Psoas muscle (tissue), 8 donors: ENCODE results near the gene CNTNAP2. TPM values are rescaled to one million over a fixed set of nuclear protein-coding genes. Genes with fewer than 3 reads are reported as not detected.

Experiments used
- ATAC-seq, 4 donors: fragments of 200-7000 bp; cut with Tn5 transposase; one replicate each; pipeline ENCODE4 v1.9.1; 2020; ENCODE audit warnings: moderate library complexity in 3 of 4, mild to moderate bottlenecking in 2 of 4
- DNase-seq, 2 donors: peaks; one replicate each; pipeline ENCODE4 v3.0.0-alpha.2; 2020
- H3K27ac ChIP-seq: fragments of 200-600 bp; one replicate; pipeline ENCODE4 v1.8.0; 2022
- H3K27me3 ChIP-seq, 3 donors: fragments of 200-600 bp in 1 of 3; one replicate each; pipeline versions ENCODE4 v1.6.1 to v1.8.0; 2013 to 2022; ENCODE audit warnings: low read length in 2 of 3, mild to moderate bottlenecking in 2 of 3, moderate library complexity in 1 of 3; ENCODE audit not compliant: insufficient read depth in 3 of 3
- H3K36me3 ChIP-seq, 2 donors: fragments of 200-600 bp in 1 of 2; one replicate each; pipeline versions ENCODE4 v1.6.1 to v1.8.0; 2013 to 2022; ENCODE audit warnings: low read depth in 1 of 2, mild to moderate bottlenecking in 1 of 2, moderate library complexity in 1 of 2; ENCODE audit not compliant: insufficient read depth in 1 of 2
- H3K4me1 ChIP-seq: fragments of 200-600 bp; one replicate; pipeline ENCODE4 v1.8.0; 2022
- H3K4me3 ChIP-seq: fragments of 200-600 bp; one replicate; pipeline ENCODE4 v1.8.0; 2022; ENCODE audit warnings: mild to moderate bottlenecking
- H3K9me3 ChIP-seq: fragments of 200-600 bp; one replicate; pipeline ENCODE4 v1.8.0; 2022
- WGBS, 3 donors: extraction: QIAGEN DNeasy Blood & Tissue Kit; methylation state at CpG; one replicate each; pipeline versions ENCODE4 v1.1.6 to v1.1.7; 2013; 5-methylcytosine and 5-hydroxymethylcytosine counted together
- intact Hi-C, 2 donors: fragments of 100-400 bp; cut with DNase I; formaldehyde crosslinking; loops; one replicate each; pipeline versions ENCODE4 v1.11.0 to v1.14.2; 2022
- polyA plus RNA-seq, 3 donors: library from polyadenylated mRNA; stranded (reverse); fragments of 200-250 nt; gene quantifications; one replicate each; pipeline ENCODE4 v1.2.3, GENCODE V29; 2013
- total RNA-seq, 4 donors: library from RNA; stranded (reverse); fragmentation: NEBNext Ultra II Directional in 2 of 4; extraction: Animal tissue kit (Norgen Biotek cat#: 25700) in 2 of 4; gene quantifications; one replicate each; pipeline versions ENCODE4 v1.2.1 to v1.2.4, GENCODE V29; 2021 to 2023
- TF ChIP-seq, protein P1 (sequence below): fragments of 200-600 bp; IDR thresholded peaks from one replicate; pipeline ENCODE4 v1.8.0; 2022; ENCODE audit warnings: antibody characterized with exemption
- donor health status: healthy with polysubstance abuse.
- donor health status: DM: no; HTN: no; CAD: no; lungs with moderate emphysema.
- donor health status: Bipolar disorder and iron deficiency.
- donor health status: healthy.
- donor health status: DM: yes; HTN: yes; CAD: no.
- donor health status: DM: no; HTN: no; CAD: no.
- donor health status: DM: no; HTN: no; CAD: no.
- donor health status: DM: yes; HTN: yes; CAD: no.

The CNTNAP2 gene
- total and polyA plus RNA-seq, 7 donors, result 0.01 to 0.13 TPM; not detected in 5

DNA sequence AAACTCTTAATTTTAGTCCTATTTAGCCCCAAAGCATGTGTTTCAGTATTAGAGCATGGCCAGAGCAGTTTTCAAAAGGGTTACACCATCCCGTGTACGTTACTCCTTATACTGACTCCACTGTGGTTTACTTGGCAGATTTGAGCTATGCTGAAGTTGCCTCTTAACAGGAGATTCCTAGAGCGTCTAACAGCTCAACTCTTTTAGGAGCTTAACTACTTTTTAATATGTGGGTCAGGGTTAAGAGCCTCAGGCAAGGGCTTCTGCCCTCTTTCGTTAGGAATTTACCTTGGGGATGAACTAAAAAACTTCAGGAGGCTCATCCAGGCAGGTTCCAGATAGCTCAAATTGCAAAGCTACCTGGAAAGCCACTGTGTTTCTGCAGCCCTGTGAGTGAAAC, 1799.2 kb downstream of the CNTNAP2 start:
- DNase-seq (no peak), ATAC-seq (no peak)
- Histone ChIP-seq H3K9me3 (no peaks in the 10 kb centered on the region), H3K27ac (no peak overlapping the region), H3K27me3 (no peaks in the 10 kb centered on the region), H3K4me3 (no peak overlapping the region), H3K4me1 (no peaks in the 10 kb centered on the region), H3K36me3 (no peaks in the 10 kb centered on the region)
- TF ChIP-seq, protein P1, sequence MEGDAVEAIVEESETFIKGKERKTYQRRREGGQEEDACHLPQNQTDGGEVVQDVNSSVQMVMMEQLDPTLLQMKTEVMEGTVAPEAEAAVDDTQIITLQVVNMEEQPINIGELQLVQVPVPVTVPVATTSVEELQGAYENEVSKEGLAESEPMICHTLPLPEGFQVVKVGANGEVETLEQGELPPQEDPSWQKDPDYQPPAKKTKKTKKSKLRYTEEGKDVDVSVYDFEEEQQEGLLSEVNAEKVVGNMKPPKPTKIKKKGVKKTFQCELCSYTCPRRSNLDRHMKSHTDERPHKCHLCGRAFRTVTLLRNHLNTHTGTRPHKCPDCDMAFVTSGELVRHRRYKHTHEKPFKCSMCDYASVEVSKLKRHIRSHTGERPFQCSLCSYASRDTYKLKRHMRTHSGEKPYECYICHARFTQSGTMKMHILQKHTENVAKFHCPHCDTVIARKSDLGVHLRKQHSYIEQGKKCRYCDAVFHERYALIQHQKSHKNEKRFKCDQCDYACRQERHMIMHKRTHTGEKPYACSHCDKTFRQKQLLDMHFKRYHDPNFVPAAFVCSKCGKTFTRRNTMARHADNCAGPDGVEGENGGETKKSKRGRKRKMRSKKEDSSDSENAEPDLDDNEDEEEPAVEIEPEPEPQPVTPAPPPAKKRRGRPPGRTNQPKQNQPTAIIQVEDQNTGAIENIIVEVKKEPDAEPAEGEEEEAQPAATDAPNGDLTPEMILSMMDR, result no peak
- intact Hi-C loops, result no loop called here
- WGBS, 3 donors, result 33 to 40% (median 36%) methylated on average over 4 of the region's 4 CpGs

DNA sequence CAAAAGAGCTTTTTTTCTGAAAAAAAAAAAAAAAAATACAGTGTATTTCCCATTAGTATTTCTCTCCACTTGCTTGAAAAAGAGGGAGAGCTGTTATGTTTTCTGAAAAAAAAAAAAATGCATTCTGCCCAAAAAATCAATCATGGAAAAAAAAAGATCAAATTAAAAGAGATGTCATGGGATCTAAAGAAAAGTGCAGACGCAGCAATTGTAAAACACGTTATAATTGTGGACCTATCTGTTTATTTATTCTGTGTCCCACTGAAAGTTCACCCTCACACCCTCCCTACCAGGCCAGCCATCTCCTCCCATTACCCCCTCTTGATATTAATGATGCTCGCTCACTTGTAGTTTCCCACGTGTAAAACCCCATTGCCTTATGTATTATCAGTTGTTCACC, 1800.0 kb downstream of the CNTNAP2 start:
- H3K9me3 ChIP-seq, result no peaks in the 10 kb centered on the region
- ATAC-seq, result no peak
- no peak for DNase-seq
- intact Hi-C loops, result no loop called here
- no peak overlapping the region for H3K4me3 ChIP-seq
- H3K27me3 ChIP-seq, result no peaks in the 10 kb centered on the region
- no peaks in the 10 kb centered on the region for H3K36me3 ChIP-seq
- H3K27ac ChIP-seq, result no peak overlapping the region
- TF ChIP-seq, protein P1, result no peak
- H3K4me1 ChIP-seq, result no peaks in the 10 kb centered on the region
- 78 to 85% (median 83%) methylated on average over 4 of the region's 4 CpGs for WGBS, 3 donors

DNA sequence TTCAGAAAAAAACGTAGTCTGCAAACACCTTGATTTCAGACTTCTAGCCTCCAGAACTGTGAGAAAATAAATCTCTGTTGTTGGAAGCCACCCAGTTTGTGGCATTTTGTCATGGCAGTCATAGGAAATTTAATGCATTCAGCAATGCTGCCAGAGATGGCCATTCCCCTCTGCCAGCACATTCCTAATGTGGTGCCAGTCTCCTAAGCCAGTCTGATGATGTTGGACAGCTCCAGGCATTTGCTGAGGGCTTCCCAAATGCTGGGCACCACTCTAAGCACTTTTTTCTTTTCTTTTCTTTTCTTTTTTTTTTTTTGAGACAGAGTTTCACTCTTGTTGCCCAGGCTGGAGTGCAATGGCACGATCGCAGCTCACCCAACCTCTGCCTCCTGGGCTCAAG, 1807.2 kb downstream of the CNTNAP2 start:
- Histone ChIP-seq H3K4me1 (no peaks in the 10 kb centered on the region), H3K27me3 (no peaks in the 10 kb centered on the region), H3K4me3 (no peak overlapping the region), H3K36me3 (no peaks in the 10 kb centered on the region), H3K9me3 (no peaks in the 10 kb centered on the region), H3K27ac (no peak overlapping the region)
- TF ChIP-seq, protein P1, result no peak
- ATAC-seq (no peak), DNase-seq (no peak)
- WGBS, 3 donors, result 28 to 37% (median 31%) methylated on average over 3 of the region's 3 CpGs
- intact Hi-C loops, result no loop called here

DNA sequence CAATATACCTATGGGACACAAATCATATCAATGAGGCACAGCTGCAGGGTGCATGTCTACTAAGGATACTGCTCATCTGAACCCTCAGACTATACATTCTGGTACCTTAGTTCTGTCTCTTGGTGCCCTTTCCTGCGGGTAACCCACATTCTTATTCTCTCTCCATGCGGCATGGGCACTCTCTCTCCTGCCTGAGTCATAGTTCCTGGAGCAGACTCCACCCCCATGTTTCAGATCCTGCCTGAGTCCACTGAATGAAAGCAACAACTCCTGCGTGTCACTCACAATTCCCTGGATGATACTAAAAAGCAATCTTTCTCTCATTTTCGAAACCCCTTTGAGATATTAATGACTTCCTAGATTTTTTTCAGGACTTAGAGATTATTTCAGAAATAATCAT, 1820.8 kb downstream of the CNTNAP2 start:
- Histone ChIP-seq H3K27me3 (no peaks in the 10 kb centered on the region), H3K36me3 (no peaks in the 10 kb centered on the region), H3K4me1 (no peaks in the 10 kb centered on the region), H3K27ac (no peak overlapping the region), H3K4me3 (no peak overlapping the region), H3K9me3 (no peaks in the 10 kb centered on the region)
- intact Hi-C loops, result no loop called here
- 72 to 83% (median 73%) methylated on average over 4 of the region's 4 CpGs for WGBS, 3 donors
- TF ChIP-seq, protein P1, result no peak
- ATAC-seq (no peak), DNase-seq (no peak)

DNA sequence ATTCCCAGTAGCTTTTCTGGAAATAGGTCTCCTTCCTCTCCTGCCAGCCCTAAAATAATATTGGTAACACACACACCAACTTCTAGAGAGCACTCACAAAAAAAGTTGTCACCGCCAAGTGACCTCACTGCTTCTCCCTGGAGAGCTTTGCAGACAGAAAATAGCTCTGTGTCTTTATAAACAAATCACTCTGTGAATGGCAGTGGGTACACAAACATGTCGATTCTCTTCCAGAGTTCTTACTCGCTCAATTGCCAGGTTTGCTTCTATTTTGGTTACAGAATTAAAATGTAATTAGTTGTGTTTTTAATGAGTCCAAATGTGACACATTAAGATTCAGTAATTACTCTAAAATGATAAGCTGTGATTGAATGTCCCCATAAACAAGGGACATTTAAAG, 1824.8 kb downstream of the CNTNAP2 start:
- no peaks in the 10 kb centered on the region for H3K9me3 ChIP-seq
- ATAC-seq (no peak), DNase-seq (no peak)
- WGBS, 3 donors, result 54 to 61% (median 61%) methylated on average over 3 of the region's 3 CpGs
- intact Hi-C loops, result no loop called here
- TF ChIP-seq, protein P1, result no peak
- no peak overlapping the region for H3K27ac ChIP-seq
- H3K4me1 ChIP-seq, result no peaks in the 10 kb centered on the region
- no peak overlapping the region for H3K4me3 ChIP-seq
- no peaks in the 10 kb centered on the region for H3K36me3 ChIP-seq
- no peaks in the 10 kb centered on the region for H3K27me3 ChIP-seq
